Thymus (tissue), 11 donors: Measurements from ENCODE around the gene KDM5A. TPM values are rescaled to one million over a fixed set of nuclear protein-coding genes. Genes with fewer than 3 reads are reported as not detected.

Experiments
- DNase-seq, 9 donors: peaks; one replicate each; pipeline ENCODE4 v3.0.0-alpha.2; 2013; ENCODE audit warnings: low spot score in 9 of 9, low read depth in 6 of 9, missing footprints in 1 of 9
- H3K27ac ChIP-seq, 2 donors: one replicate each; pipeline ENCODE4 v1.5.1; 2013; ENCODE audit warnings: control low read depth in 1 of 2, low read depth in 1 of 2, low read length in 1 of 2, mild to moderate bottlenecking in 1 of 2, moderate library complexity in 1 of 2
- H3K27me3 ChIP-seq, 2 donors: one replicate each; pipeline ENCODE4 v1.5.1; 2013; ENCODE audit warnings: low read length in 1 of 2; ENCODE audit not compliant: control insufficient read depth in 2 of 2, insufficient read depth in 1 of 2
- H3K36me3 ChIP-seq, 2 donors: one replicate each; pipeline ENCODE4 v1.5.1; 2013; ENCODE audit warnings: low read length in 1 of 2, mild to moderate bottlenecking in 1 of 2, moderate library complexity in 1 of 2; ENCODE audit not compliant: control insufficient read depth in 2 of 2, insufficient read depth in 2 of 2
- H3K4me1 ChIP-seq, 2 donors: one replicate each; pipeline ENCODE4 v1.5.1; 2013; ENCODE audit warnings: low read length in 2 of 2; ENCODE audit not compliant: control insufficient read depth in 2 of 2, insufficient read depth in 2 of 2
- H3K4me3 ChIP-seq, 2 donors: one replicate each; pipeline ENCODE4 v1.5.1; 2013; ENCODE audit warnings: low read length in 2 of 2, control low read depth in 1 of 2, mild to moderate bottlenecking in 1 of 2
- H3K9me3 ChIP-seq, 2 donors: one replicate each; pipeline ENCODE4 v1.5.1; 2013; ENCODE audit warnings: low read length in 1 of 2, mild to moderate bottlenecking in 1 of 2; ENCODE audit not compliant: control insufficient read depth in 2 of 2, insufficient read depth in 1 of 2
- WGBS: extraction: QIAGEN DNeasy Blood & Tissue Kit; methylation state at CpG from one replicate; pipeline ENCODE4 v1.1.7; 2013; 5-methylcytosine and 5-hydroxymethylcytosine counted together
- polyA plus RNA-seq: library from polyadenylated mRNA; stranded (reverse); fragments of 200-250 nt; gene quantifications from one replicate; pipeline ENCODE4 v1.2.3, GENCODE V29; 2013
- total RNA-seq: library from RNA; stranded (reverse); fragments of 120-200 nt; gene quantifications from one replicate; pipeline ENCODE4 v1.2.4, GENCODE V29; 2013
- donor health status: healthy.

Gene KDM5A
- total and polyA plus RNA-seq, 2 donors: 10.6 to 50.0 TPM

- no peaks in the 10 kb centered on the region for H3K9me3 ChIP-seq
- 99% methylated on average over 5 of the region's 5 CpGs for WGBS
- DNase-seq: no peak
- H3K36me3 ChIP-seq: peaks cover 42 to 74% of the 10 kb centered on the region in 2 donors
- no peak overlapping the region for H3K27ac ChIP-seq
- H3K4me1 ChIP-seq: no peaks in the 10 kb centered on the region
- H3K4me3 ChIP-seq: no peak overlapping the region
- no peaks in the 10 kb centered on the region for H3K27me3 ChIP-seq
Observed at GRCh38 chr12:293199-293598, 95.9 kb downstream of the KDM5A start.

GRCh38 chr12:292186-292585 is 96.9 kb downstream of the KDM5A start:
- Histone ChIP-seq H3K4me1 (no peaks in the 10 kb centered on the region), H3K27me3 (no peaks in the 10 kb centered on the region), H3K4me3 (no peak overlapping the region), H3K9me3 (no peaks in the 10 kb centered on the region), H3K36me3 (peaks cover 32 to 71% of the 10 kb centered on the region in 2 donors), H3K27ac (no peak overlapping the region)
- no peak for DNase-seq
- WGBS: 98% methylated on average over 1 of the region's 1 CpG

DNA sequence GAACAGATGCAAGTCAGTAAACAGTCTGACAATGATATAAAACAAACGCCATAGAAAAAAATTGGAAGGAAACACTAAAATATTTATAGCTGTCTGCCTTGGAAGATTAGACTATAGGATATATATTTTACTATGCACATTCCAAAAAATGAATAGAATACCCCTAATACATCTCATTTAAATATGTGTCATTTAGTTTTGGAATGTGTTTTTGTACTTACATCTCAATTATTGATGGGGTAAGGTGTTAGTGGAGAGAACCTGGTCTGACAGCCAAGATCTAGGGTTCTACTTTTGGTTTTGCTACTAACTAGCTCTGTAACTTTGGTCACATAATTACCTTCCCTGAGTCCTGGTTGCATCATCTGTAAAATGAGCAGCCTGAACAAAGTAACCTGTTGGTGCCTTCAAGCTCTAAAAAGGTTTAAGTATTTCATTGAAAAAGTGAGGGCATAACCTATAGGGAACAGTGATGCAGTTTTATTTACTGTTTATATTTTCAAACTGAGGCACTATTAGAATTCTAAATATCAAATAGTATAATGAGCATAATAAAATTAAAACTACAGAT is 97.9 kb downstream of the KDM5A start:
- Histone ChIP-seq H3K4me3 (no peak overlapping the region), H3K36me3 (peaks cover 24 to 69% of the 10 kb centered on the region in 2 donors), H3K27me3 (no peaks in the 10 kb centered on the region), H3K4me1 (no peaks in the 10 kb centered on the region), H3K9me3 (no peaks in the 10 kb centered on the region), H3K27ac (no peak overlapping the region)
- no peak for DNase-seq
- WGBS: 99% methylated on average over 1 of the region's 1 CpG

DNA sequence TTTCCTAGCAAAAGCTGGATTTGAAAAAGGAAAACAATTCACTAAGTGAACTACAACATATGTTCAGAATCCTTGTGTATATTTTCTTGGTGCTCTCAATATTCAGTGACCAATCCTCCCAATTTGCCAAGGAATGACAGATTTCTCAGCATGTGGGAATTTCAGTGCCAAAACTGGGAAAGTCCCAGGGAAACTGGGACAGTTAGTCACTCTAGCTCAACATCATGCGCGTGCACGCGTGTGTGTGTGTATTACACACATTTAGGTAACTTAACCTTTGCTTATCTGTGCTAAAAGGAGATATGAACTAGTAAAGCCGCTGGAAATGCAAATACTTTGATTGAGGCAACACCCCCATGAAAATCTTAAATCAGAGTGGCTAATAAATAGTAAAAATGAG is 100.4 kb downstream of the KDM5A start:
- Histone ChIP-seq H3K36me3 (peaks cover 26 to 72% of the 10 kb centered on the region in 2 donors), H3K27ac (no peak overlapping the region), H3K4me3 (no peak overlapping the region), H3K4me1 (no peaks in the 10 kb centered on the region), H3K9me3 (no peaks in the 10 kb centered on the region), H3K27me3 (no peaks in the 10 kb centered on the region)
- WGBS: 96% methylated on average over 5 of the region's 5 CpGs
- no peak for DNase-seq

DNA sequence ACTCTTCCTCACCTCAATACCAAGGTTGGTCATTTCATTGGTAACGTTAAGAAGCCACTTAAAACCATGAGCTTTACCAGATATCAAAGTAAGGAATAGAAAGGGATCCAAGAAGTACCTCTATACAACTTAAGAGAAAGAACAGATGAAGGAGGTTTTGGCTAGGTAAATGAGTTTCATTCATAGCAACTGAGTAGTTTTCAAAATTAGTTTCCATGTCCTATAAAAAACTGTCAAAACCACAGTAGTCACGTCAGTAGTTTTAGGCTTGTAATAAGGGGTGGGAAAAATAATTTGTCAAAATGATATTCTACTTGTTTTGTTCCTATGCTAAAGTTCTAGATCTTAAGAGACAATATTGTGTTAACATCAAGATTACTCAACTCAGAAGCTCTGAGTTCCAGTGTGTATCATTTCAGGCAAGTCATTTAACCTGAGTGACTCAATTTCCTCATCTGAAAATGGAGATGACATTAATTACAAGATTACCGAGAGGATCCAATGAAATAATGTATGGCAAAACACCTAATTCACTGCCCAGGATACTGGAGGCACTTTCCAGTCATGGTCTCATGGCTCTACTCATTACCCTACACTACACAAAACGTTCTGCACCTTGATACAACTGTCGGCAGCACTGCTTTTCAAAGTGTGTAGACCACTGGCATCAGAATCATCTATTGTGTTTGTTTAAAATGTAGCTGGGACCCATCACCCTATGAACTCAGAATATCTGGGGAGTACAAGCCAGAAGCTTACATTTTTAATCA is 102.4 kb downstream of the KDM5A start:
- no peak overlapping the region for H3K4me3 ChIP-seq
- H3K27ac ChIP-seq: no peak overlapping the region
- H3K27me3 ChIP-seq: no peaks in the 10 kb centered on the region
- no peaks in the 10 kb centered on the region for H3K9me3 ChIP-seq
- H3K36me3 ChIP-seq: peaks cover 19 to 71% of the 10 kb centered on the region in 2 donors
- no peak for DNase-seq
- 98% methylated on average over 5 of the region's 5 CpGs for WGBS
- H3K4me1 ChIP-seq: no peaks in the 10 kb centered on the region

- no peaks in the 10 kb centered on the region for H3K4me1 ChIP-seq
- peaks cover 5 to 10% of the 10 kb centered on the region in 2 donors for H3K36me3 ChIP-seq
- H3K27ac ChIP-seq: no peak overlapping the region
- no peak overlapping the region for H3K4me3 ChIP-seq
- H3K27me3 ChIP-seq: no peaks in the 10 kb centered on the region
- no peak for DNase-seq
- 95% methylated on average over 5 of the region's 5 CpGs for WGBS
- no peaks in the 10 kb centered on the region for H3K9me3 ChIP-seq
Observed at GRCh38 chr12:278046-278445, 111.1 kb downstream of the KDM5A start.

DNA sequence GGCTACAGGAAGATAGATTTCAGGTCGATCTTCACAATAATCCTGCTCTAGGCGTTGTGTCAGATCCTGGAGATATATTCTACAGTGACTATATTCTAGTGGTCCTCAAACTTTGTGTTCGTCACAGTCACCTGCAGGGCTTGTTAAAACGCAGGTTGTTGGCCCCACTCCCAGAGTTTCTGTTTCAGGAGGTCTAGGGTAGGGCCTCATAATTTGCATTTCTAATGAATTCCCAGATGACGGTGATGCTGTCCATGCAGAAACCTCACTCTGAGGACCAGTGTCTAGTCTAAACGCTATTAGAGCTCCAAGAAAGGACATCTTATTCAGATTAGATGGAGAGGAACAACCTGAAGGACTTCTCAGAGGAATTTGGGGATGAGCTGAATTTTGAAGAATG is 113.3 kb downstream of the KDM5A start:
- H3K36me3 ChIP-seq: no peaks in the 10 kb centered on the region
- H3K27ac ChIP-seq: no peak overlapping the region
- no peak overlapping the region for H3K4me3 ChIP-seq
- no peaks in the 10 kb centered on the region for H3K9me3 ChIP-seq
- DNase-seq: no peak
- no peaks in the 10 kb centered on the region for H3K27me3 ChIP-seq
- H3K4me1 ChIP-seq: no peaks in the 10 kb centered on the region
- WGBS: 96% methylated on average over 6 of the region's 6 CpGs

GRCh38 chr12:273382-273781 is 115.7 kb downstream of the KDM5A start:
- Histone ChIP-seq H3K27ac (no peak overlapping the region), H3K4me3 (no peak overlapping the region), H3K36me3 (no peaks in the 10 kb centered on the region), H3K4me1 (no peaks in the 10 kb centered on the region), H3K9me3 (no peaks in the 10 kb centered on the region), H3K27me3 (peaks cover 0 to 2% of the 10 kb centered on the region in 2 donors)
- no peak for DNase-seq
- WGBS: 90% methylated on average over 3 of the region's 3 CpGs

DNA sequence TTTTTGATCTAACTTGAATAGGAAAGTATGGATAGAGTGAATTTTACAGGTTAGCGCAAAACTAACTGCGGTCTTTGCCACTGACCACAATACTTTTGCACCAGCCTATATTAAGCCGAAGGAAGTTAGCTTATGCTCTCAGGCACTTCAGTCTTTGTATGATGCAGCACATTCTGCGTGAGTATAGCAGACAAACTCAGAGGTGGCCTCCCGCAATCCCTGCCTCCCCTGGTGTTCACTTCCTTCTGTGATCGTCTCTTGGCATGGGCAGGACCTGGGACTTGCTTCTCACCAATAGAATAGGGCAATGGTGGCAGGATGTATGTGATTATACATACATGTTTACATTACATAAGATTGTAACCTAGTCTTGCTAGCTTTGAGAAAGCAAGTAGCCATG is 116.2 kb downstream of the KDM5A start:
- H3K27me3 ChIP-seq: peaks cover 0 to 2% of the 10 kb centered on the region in 2 donors
- no peaks in the 10 kb centered on the region for H3K36me3 ChIP-seq
- no peaks in the 10 kb centered on the region for H3K9me3 ChIP-seq
- WGBS: 94% methylated on average over 6 of the region's 6 CpGs
- no peak for DNase-seq
- no peak overlapping the region for H3K27ac ChIP-seq
- H3K4me3 ChIP-seq: no peak overlapping the region
- no peaks in the 10 kb centered on the region for H3K4me1 ChIP-seq
